ENCODE results near the gene HMCES.

HMCES gene

DNA sequence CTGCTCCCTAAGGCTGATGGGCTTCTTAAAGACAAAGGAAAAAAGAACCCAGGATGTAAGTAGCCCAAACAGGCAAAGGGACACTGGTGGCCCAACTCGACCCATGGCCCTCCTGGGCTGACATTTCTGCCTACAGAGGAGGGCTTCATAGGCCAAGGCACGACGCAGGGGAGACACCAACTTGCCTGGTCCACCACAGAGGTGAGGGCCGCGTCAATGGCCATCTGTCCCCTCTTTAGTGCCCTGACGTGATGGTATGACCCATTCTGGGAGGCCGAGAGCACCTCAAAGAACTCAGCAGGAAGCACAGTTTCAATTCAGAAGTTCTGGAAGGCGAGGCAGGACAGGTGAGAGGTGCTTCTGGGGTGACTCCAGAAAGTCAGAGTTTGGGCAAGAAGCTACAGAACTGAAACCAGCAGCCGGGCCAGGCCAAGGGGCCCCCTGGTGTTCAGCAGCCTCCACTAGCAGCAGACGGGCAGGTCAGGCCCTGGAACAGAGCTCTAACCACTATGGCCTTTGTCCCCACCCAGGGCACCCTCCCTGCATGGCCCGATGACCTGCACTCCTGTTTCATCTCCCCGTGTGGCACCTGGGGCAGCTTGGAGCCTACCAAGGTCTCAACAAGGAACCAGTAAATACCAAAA lies 45.1 kb downstream of the HMCES start (continued):
- TF ChIP-seq, protein P1, sequence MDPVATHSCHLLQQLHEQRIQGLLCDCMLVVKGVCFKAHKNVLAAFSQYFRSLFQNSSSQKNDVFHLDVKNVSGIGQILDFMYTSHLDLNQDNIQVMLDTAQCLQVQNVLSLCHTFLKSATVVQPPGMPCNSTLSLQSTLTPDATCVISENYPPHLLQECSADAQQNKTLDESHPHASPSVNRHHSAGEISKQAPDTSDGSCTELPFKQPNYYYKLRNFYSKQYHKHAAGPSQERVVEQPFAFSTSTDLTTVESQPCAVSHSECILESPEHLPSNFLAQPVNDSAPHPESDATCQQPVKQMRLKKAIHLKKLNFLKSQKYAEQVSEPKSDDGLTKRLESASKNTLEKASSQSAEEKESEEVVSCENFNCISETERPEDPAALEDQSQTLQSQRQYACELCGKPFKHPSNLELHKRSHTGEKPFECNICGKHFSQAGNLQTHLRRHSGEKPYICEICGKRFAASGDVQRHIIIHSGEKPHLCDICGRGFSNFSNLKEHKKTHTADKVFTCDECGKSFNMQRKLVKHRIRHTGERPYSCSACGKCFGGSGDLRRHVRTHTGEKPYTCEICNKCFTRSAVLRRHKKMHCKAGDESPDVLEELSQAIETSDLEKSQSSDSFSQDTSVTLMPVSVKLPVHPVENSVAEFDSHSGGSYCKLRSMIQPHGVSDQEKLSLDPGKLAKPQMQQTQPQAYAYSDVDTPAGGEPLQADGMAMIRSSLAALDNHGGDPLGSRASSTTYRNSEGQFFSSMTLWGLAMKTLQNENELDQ (tag by site-specific recombination; IDR thresholded peaks at IDR 0.05; ENCODE audit: low read depth) = no peak
- no peak for TF ChIP-seq ZNF114 (tag by site-specific recombination; IDR thresholded peaks at IDR 0.05)
- TF ChIP-seq ZNF16 (tag by site-specific recombination; IDR thresholded peaks at IDR 0.05; ENCODE audit: low read depth) = no peak
- TF ChIP-seq, protein P2, sequence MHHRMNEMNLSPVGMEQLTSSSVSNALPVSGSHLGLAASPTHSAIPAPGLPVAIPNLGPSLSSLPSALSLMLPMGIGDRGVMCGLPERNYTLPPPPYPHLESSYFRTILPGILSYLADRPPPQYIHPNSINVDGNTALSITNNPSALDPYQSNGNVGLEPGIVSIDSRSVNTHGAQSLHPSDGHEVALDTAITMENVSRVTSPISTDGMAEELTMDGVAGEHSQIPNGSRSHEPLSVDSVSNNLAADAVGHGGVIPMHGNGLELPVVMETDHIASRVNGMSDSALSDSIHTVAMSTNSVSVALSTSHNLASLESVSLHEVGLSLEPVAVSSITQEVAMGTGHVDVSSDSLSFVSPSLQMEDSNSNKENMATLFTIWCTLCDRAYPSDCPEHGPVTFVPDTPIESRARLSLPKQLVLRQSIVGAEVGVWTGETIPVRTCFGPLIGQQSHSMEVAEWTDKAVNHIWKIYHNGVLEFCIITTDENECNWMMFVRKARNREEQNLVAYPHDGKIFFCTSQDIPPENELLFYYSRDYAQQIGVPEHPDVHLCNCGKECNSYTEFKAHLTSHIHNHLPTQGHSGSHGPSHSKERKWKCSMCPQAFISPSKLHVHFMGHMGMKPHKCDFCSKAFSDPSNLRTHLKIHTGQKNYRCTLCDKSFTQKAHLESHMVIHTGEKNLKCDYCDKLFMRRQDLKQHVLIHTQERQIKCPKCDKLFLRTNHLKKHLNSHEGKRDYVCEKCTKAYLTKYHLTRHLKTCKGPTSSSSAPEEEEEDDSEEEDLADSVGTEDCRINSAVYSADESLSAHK (tag by site-specific recombination; IDR thresholded peaks at IDR 0.05) = no peak
- TF ChIP-seq, protein P3, sequence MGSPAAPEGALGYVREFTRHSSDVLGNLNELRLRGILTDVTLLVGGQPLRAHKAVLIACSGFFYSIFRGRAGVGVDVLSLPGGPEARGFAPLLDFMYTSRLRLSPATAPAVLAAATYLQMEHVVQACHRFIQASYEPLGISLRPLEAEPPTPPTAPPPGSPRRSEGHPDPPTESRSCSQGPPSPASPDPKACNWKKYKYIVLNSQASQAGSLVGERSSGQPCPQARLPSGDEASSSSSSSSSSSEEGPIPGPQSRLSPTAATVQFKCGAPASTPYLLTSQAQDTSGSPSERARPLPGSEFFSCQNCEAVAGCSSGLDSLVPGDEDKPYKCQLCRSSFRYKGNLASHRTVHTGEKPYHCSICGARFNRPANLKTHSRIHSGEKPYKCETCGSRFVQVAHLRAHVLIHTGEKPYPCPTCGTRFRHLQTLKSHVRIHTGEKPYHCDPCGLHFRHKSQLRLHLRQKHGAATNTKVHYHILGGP (tag by site-specific recombination; IDR thresholded peaks at IDR 0.05) = no peak
- TF ChIP-seq, protein P4, sequence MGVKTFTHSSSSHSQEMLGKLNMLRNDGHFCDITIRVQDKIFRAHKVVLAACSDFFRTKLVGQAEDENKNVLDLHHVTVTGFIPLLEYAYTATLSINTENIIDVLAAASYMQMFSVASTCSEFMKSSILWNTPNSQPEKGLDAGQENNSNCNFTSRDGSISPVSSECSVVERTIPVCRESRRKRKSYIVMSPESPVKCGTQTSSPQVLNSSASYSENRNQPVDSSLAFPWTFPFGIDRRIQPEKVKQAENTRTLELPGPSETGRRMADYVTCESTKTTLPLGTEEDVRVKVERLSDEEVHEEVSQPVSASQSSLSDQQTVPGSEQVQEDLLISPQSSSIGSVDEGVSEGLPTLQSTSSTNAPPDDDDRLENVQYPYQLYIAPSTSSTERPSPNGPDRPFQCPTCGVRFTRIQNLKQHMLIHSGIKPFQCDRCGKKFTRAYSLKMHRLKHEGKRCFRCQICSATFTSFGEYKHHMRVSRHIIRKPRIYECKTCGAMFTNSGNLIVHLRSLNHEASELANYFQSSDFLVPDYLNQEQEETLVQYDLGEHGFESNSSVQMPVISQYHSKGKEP (tag by site-specific recombination; IDR thresholded peaks at IDR 0.05) = no peak
- no peak for TF ChIP-seq ZNF658 (tag by site-specific recombination; IDR thresholded peaks at IDR 0.05)
- no peak for TF ChIP-seq ZNF426 (tag by site-specific recombination; IDR thresholded peaks at IDR 0.05)
- no peak for TF ChIP-seq HOXA7 (CRISPR knock-in tag; IDR thresholded peaks at IDR 0.05; ENCODE audit: borderline replicate concordance)
- TF ChIP-seq, protein P5, sequence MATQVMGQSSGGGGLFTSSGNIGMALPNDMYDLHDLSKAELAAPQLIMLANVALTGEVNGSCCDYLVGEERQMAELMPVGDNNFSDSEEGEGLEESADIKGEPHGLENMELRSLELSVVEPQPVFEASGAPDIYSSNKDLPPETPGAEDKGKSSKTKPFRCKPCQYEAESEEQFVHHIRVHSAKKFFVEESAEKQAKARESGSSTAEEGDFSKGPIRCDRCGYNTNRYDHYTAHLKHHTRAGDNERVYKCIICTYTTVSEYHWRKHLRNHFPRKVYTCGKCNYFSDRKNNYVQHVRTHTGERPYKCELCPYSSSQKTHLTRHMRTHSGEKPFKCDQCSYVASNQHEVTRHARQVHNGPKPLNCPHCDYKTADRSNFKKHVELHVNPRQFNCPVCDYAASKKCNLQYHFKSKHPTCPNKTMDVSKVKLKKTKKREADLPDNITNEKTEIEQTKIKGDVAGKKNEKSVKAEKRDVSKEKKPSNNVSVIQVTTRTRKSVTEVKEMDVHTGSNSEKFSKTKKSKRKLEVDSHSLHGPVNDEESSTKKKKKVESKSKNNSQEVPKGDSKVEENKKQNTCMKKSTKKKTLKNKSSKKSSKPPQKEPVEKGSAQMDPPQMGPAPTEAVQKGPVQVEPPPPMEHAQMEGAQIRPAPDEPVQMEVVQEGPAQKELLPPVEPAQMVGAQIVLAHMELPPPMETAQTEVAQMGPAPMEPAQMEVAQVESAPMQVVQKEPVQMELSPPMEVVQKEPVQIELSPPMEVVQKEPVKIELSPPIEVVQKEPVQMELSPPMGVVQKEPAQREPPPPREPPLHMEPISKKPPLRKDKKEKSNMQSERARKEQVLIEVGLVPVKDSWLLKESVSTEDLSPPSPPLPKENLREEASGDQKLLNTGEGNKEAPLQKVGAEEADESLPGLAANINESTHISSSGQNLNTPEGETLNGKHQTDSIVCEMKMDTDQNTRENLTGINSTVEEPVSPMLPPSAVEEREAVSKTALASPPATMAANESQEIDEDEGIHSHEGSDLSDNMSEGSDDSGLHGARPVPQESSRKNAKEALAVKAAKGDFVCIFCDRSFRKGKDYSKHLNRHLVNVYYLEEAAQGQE (tag by site-specific recombination; IDR thresholded peaks at IDR 0.05) = no peak
- no peak for TF ChIP-seq ZNF311 (tag by site-specific recombination; IDR thresholded peaks at IDR 0.05; ENCODE audit: borderline replicate concordance)
- TF ChIP-seq, protein P6, sequence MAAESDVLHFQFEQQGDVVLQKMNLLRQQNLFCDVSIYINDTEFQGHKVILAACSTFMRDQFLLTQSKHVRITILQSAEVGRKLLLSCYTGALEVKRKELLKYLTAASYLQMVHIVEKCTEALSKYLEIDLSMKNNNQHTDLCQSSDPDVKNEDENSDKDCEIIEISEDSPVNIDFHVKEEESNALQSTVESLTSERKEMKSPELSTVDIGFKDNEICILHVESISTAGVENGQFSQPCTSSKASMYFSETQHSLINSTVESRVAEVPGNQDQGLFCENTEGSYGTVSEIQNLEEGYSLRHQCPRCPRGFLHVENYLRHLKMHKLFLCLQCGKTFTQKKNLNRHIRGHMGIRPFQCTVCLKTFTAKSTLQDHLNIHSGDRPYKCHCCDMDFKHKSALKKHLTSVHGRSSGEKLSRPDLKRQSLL (tag by site-specific recombination; IDR thresholded peaks at IDR 0.05) = no peak
- TF ChIP-seq ZNF391 (tag by site-specific recombination; IDR thresholded peaks at IDR 0.05; ENCODE audit: borderline replicate concordance, low read depth) = no peak
